HG03571 (cell line): Measurements from ENCODE around the gene LOC101059915.
"Not testable (repeated sequence)": the region's sequence is repeated elsewhere in the genome, so short reads cannot be mapped to it uniquely, and the experiment has no call there.

Experiments used
- ATAC-seq: cut with Tn5 transposase; IDR thresholded peaks from one replicate; pipeline ENCODE4 v1.9.1; 2021; ENCODE audit not compliant: unreplicated experiment

The LOC101059915 gene

DNA sequence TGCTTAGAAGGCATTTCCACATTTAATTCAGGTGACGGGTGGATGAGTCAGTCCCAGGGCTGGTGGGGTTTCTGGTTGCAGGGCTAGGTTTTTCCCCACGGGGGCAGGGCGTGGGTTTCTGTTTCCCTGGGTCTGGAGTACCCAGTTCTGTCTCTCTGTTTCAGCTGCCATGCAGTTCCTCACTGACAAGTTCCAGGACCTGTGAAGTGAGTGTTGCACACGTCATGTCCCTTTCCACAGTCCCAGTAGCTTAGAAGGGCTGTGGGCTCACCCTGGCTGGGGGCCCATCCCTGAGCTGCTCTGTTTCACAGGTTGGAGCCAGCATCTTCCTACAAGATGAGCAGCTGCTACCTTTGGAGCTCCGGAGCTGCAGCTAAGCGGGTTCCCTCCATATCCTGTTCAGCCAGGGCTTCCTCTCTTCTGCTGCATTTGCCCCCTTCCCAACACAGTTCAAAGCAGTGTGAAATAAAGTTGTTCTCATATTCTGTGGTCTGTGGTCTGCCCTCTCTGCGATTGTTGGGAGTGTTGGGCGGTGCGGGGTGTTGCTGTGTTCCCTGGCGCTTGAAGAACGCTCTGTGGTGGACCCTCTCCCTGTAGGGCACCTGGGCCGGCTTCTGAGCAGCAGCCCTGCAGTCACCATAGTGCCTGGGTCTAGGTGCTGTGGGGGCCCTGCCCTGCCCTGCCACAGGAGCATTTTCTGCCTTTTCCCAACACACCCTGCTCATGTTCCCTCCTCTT lies 3.9 kb downstream of the LOC101059915 start:
- ATAC-seq, result no peak

DNA sequence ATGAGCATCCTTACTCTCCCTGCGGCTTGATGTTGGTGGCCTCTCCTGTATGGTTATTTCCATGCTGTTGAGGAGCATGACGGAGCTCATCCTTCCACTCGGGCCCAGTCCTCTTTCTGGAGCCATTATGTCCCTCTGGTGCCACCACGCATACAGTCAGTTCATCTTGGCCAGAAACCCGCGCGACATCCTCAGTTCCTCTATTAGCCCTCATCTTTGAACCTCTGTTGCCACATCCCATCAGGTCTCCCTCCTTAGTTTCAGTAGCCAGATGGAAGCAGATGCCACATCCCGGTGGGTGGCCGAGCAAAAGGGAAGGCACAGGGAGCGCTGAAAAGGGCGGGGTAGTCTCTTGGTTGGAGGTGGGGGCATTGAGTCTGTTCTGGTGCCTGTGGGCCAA lies 4.6 kb downstream of the LOC101059915 start:
- no peak for ATAC-seq

DNA sequence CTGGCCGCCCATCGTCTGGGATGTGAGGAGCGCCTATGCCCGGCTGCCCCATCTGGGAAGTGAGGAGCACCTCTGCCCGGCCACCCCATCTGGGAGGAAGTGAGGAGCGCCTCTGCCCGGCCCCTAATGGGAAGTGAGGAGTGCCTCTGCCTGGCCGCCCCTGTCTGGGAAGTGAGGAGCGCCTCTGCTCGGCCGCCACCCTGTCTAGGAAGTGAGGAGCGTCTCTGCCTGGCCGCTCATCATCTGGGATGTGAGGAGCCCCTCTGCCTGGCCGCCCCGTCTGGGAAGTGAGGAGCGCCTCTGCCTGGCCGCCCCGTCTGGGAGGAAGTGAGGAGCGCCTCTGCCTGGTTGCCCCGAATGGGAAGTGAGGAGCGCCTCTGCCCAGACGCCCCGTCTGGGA lies 8.3 kb downstream of the LOC101059915 start:
- not testable (repeated sequence) for ATAC-seq

DNA sequence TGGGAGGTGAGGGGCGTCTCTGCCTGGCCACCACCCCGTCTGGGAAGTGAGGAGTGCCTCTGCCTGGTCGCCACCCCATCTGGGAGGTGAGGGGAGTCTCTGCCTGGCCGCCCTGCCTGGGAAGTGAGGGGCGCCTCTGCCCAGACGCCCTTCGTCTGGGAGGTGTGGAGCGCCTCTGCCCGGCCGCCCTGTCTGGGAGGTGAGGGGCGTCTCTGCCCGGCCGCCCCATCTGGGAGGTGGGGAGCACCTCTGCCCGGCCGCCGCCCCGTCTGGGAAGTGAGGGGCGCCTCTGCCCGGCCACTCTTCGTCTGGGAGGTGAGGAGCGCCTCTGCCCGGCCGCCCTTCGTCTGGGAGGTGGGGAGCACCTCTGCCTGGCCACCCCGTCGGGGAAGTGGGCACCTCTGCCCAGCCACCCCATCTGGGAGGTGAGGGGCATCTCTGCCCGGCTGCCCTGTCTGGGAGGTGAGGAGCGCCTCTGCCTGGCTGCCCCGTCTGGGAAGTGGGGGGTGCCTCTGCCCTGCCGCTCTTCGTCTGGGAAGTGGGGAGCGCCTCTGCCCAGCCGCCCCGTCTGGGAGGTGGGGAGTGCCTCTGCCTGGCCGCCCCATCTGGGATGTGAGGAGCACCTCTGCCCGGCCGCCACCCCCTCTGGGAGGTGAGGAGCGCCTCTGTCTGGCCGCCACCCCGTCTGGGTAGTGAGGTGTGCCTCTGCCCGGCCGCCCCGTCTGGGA lies 8.9 kb downstream of the LOC101059915 start:
- not testable (repeated sequence) for ATAC-seq

DNA sequence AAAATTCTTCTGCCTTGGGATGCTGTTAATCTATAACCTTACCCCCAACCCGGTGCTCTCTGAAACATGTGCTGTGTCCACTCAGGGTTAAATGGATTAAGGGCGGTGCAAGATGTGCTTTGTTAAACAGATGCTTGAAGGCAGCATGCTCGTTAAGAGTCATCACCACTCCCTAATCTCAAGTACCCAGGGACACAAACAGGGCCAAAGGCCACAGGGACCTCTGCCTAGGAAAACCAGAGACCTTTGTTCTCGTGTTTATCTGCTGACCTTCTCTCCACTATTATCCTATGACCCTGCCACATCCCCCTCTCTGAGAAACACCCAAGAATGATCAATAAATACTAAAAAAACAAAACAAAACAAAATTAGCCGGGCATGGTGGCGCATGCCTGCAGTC lies 9.8 kb downstream of the LOC101059915 start:
- ATAC-seq, result not testable (repeated sequence)

DNA sequence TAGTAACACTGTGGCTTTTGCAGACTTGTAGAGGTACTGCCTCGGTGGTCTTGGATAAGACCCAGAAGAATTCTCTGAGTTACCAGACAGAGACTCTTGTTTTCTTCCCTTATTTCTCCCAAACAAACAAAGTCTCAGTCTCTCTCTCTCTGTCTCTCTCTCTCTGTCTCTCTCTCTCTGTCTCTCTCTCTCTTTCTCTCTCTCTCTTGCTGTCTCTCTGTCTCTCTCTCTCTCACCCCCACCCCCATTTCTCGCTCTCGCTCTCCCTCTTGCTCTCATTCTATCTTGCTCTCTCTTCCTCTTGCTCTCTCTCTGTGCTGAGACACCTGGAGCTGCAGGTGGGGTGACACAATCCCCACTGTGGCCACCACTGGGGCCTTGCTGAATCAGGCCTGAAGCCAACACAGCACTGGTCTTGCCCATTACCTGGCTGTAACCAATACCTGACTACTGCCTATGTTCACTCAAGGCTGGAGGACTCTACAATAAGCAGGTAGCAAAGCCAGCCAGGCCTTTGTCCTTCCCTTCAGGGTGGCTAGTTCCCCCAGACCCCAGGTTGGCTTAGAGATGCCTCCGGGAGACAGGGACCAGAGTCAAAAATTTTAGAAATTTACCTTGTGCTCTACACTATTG lies 12.3 kb downstream of the LOC101059915 start:
- ATAC-seq, result no peak

DNA sequence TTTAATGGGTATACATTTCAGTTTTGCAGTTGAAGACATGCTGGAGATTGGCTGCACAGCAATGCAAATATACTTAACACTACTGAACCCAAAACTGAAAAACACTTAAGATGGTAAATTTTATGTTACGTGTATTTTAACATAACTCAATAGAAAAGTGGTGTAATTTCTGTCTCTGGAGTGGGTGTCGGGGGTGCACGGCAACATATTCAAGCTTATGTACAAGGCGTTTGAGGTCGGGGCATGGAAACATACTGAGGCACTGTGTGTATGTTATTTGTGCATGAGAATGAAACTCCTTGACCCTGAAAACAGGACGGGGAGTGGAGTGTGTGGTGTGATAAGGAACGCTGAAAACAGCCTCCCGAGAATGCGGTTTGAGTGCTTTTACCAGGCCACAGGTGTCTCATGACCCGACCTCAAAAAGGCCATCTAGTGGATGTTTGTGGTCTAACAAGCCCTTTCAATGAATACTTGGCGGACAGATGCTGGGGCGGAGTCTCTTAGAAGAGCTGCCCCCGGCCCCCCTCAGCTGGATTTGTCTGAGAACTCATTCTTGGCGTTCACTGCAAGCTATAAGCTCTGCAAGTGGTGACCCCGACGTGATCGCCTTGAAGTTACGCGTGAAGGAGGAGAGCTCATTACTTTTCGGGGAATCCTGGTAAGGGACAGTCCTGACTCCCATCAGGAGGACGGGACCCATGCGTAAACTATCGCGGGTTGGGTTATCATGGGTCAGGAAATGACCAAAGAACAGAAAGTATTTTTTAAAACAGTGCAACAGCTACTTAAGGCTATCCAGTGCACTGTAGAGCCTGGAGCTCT lies 29.5 kb downstream of the LOC101059915 start:
- peak; percentile 72 for ATAC-seq

DNA sequence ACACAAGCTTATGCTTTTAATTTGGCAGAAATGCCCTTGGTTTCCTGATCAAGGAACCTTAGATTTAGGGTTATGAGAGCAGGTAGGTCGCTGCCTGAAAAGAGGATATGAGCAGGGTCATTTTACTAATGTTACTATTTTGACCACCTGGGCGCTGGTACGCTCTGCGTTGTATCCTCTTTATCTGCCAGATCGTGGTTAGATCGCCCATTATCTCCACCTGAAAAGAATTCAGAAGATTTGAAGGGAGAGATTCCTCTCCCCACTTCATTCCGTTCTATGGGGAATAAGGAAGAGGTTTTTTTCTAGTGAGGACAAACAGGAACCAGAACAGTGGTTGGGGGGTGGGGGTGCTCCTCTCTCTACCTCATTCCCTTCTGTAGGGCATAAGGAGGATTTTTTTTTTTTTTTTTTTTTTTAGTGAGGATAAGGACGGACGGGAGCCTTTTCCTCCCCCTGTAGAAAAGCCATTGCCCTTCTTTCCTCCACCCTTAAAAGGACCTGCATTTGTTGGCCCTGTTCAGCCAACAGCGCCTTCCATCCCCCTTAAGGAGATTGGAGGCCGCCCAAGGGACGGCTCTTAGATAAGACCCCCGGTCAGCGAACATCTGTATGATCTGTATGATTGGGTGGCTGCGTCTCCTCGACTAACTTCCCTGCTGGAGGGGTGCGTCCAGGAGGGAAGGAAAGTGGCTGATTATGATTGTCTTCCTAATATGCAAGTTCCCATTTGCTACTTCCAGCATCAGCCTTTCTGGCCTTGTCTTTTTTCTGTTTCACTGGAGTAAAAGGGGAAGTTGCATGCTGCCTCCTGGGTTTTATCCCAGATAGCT lies 30.3 kb downstream of the LOC101059915 start:
- ATAC-seq, result peak; percentile 36

DNA sequence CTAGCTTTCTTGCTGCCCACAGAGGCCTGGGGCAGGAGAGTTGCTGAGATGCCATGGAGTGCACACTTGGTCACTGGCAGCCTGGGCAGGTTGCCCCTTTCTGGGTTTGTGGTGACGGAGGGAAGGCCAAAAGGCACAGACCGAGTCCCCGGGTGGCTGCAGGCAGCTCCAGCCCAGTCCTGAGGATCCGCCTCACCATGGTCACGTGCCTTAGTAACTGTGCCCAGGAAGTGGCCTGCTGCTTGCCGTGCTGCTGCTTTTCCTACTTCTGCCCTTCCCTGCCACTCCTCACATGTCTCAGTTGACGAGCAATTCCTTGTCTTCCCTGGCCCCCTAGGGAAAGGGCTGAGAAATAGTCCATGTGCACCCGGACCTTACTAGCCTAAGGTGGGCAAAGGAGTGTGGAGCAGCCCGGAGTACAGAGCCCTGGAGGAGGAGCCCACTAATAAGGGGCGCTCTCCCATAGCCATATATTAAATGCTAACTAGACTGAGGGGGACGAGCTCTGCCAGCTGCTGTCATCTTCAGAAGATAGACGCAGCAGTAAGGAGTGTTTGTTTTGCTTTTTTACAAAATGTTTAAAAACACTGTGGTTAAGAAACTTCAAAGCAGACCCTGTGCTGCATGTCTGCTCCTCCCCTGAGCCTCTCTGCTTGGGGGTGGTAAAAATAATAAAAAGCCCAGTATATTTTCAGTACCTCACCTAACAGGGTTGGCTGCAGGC lies 31.1 kb downstream of the LOC101059915 start:
- ATAC-seq, result not testable (repeated sequence)

DNA sequence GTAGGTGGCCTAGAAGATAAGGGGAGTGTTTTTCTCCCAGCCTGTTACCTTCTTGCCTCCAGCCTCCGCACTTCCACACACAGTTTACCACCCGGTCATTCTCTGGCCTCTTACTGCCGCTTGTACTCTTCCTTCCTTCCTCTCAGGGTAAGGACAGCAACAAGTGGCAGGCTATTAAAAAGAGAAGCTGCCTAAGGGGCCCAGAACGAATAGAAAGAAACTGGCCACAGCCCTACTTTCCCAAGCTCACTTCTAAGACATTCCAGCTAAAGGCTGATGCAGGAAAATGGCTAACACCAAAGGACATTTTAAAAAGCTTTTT lies 31.6 kb downstream of the LOC101059915 start:
- not testable (repeated sequence) for ATAC-seq

DNA sequence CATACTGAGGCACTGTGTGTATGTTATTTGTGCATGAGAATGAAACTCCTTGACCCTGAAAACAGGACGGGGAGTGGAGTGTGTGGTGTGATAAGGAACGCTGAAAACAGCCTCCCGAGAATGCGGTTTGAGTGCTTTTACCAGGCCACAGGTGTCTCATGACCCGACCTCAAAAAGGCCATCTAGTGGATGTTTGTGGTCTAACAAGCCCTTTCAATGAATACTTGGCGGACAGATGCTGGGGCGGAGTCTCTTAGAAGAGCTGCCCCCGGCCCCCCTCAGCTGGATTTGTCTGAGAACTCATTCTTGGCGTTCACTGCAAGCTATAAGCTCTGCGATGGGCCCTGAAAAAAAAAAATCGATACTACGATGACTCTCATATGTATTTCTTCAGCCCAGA lies 35.5 kb downstream of the LOC101059915 start:
- ATAC-seq, result not testable (repeated sequence)

DNA sequence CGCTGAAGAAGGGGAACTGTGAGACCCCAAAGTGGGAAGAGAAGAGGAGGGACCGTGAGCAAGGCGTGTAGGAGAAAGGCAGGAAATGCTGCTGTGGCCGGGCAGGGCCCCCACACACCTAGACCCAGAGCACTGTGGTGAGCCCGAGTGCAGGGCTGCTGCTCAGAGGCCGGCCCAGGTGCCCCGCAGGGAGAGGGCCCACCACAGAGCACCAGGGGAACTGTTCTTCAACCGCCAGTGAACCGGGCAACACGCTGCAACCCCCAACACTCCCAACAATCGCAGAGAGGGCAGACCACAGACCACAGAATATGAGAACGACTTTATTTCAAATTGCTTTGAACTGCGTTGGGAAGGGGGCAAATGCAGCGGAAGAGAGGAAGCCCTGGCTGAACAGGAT lies 46.7 kb downstream of the LOC101059915 start:
- ATAC-seq, result not testable (repeated sequence)

DNA sequence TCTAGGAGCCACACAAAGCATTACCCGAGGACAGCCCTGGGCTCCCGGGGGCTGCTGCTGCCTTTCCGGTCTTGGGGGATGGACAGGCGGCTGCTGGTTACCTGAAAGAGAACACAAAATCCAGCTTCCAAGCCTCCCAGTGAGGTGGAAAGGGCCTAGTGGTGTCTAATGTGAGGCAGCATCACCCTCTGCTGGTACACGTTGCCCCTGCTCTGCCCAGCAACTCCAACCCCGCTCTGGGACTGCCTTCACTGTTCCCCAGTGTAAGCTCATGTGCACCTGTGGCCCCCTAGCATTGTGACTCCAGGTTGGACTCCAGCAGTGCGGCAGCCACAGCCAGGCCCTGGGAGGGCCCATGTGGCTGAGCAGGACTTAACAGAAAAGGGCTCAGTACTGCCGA lies 48.2 kb downstream of the LOC101059915 start:
- ATAC-seq, result not testable (repeated sequence)

DNA sequence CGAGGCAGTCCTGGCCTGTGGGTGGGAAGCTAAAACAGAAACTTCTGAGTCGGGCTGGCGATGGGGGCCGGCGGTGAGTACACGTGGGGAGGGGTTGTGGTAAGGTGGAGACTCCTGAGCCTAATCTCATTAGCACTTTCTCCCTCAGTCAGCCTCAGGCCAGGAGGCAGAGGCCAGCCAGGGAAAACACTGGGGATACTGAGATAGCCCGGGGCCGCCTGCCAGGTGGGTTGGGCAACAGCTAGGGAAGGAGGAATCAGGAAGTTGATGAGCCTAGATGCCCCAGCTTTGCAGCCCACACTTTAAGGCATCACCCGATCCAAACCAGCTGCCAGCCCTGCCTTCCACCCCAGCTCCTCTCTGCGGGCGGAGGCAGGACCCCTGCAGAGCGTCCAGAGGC lies 49.0 kb downstream of the LOC101059915 start:
- not testable (repeated sequence) for ATAC-seq

DNA sequence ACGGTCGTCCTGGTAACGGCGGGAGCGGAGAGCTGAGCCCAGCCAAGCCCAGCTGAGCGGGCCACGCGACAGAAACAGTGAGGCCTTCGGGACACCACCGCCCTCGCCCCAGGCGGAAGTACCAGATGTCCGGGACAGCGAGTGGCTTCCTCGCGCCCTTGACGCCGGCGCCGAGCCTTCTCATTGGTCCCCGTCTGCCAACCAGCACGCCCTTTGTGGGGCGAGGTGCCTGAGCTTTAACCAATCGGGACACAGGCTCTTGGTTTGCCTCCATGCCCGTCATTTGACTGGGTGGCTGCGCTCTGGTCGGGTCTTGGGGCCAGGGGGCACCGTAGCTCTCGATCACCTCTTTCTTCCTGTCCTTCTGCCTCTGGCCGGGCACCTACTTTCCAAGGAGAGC lies 50.8 kb downstream of the LOC101059915 start, which contains the start of gene CXorf49:
Gene CXorf49, minus strand, starts transcription at position 101 of the 400 bp plus-strand sequence. CDS start 134 bp downstream, outside the sequence.
- not testable (repeated sequence) for ATAC-seq

DNA sequence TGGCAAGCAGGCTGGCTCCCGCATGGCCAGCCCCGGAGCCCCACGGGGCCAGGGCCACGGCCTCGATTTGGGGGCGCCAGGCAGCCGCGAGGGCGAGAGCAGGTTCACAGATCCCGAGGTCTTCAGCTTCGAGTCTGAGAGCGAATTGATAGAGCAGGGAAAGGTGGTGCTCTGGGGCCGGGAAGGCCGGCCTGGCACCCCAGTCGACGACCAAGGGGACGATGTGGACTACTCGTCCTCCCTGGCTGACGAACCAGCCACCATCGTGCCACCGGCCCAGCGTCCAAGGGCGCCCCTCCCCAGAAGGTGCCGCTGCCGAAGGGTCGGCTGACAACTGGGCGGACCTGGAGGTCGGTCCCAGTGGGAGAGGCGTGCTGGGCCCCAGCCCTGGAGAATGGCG lies 51.8 kb downstream of the LOC101059915 start:
- ATAC-seq, result not testable (repeated sequence)

DNA sequence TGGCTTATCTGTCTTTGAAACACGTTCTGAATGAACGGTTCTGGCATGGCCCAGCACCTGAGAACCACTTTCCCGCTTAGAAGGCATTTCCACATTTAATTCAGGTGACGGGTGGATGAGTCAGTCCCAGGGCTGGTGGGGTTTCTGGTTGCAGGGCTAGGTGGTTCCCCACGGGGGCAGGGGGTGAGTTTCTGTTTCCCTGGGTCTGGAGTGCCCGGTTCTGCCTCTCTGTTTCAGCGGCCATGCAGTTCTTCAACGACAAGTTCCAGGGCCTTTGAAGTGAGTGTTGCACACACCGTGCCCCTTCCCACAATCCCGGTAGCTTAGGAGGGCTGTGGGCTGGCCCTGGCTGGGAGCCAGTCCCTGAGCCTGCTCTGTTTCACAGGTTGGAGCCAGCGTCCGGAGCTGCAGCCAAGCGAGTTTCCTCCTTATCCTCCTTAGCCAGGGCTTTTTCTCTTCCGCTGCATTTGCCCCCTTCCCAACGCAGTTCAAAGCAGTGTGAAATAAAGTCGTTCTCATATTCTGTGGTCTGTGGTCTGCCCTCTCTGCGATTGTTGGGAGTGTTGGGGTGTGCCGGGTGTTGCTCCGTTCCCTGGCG lies 53.0 kb downstream of the LOC101059915 start:
- not testable (repeated sequence) for ATAC-seq
